Measurements from ENCODE around the gene PPY. TPM values are rescaled to one million over a fixed set of nuclear protein-coding genes. Genes with fewer than 3 reads are reported as not detected.
A peak's percentile ranks its signal among the peaks of the same experiment; 100 is the strongest.

The PPY gene
- total and polyA plus RNA-seq, 2 donors (not counting 1 experiment from before 2014, with no cell fraction given): not detected

DNA sequence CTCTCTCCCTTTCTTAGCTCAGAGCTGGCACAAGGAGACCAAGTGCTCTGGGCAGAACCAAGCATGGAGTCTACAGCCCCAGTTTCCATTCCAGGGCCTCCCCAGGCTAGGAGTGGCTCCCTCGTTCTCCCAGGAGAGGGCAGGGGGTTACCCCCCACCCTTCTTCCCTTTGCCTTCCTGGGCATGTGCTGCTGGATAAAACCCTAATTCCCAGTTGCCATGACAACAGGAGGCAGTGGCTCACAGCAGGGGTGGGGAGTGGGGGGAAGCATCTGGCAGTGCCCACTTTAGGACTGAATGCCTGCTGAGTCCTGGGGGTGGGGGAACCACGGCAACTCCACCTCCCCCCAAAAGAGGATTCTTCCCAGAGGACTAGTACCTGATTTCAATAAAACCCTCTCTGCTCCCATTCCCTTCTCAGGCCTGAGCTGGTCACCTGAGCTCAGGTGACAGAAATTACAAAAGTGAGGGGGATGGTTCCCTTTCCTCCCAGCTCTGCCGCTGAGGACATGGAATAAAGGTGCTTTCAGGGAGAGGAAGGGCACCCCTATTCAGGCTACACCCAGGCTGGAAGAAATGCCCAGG is 36.8 kb downstream of the PPY start:
- Histone ChIP-seq H3K9ac (ENCODE audit: low read length) (no peak overlapping the region), H3K27me3 (replicated peaks in 1 of 4; ENCODE audit: control extremely low read depth in 1 of 4, control insufficient read depth in 3 of 4, insufficient read depth in 4 of 4, low read length in 3 of 4) (peaks cover 0 to 81% (median 39%) of the 10 kb centered on the region in 4 experiments), H2AFZ (ENCODE audit: insufficient read depth, low read depth, low read length, poor library complexity, severe bottlenecking) (no peak overlapping the region), H3K36me3 (replicated peaks in 1 of 2; ENCODE audit: control extremely low read depth in 1 of 2, control insufficient read depth in 1 of 2, extremely low read depth in 1 of 2, insufficient read depth in 2 of 2, low read length in 1 of 2) (no peaks in the 10 kb centered on the region), H4K20me1 (ENCODE audit: control insufficient read depth, insufficient read depth, low read length, poor library complexity, severe bottlenecking) (no peaks in the 10 kb centered on the region), H3K4me2 (replicated peaks; ENCODE audit: low read depth, low read length, poor library complexity, severe bottlenecking) (peak overlapping the region; percentile 98), H3K9me3 (ENCODE audit: control extremely low read depth in 1 of 3, control insufficient read depth in 2 of 3, insufficient read depth in 1 of 3, low read length in 2 of 3) (peaks cover 0 to 24% (median 0%) of the 10 kb centered on the region in 3 donors), H3K4me1 (ENCODE audit: control insufficient read depth in 2 of 2, insufficient read depth in 2 of 2, low read length in 2 of 2) (peaks cover 33 to 38% of the 10 kb centered on the region in 2 donors), H3K27ac (ENCODE audit: low read length in 2 of 2) (no peak overlapping the region), H3K4me3 (ENCODE audit: control extremely low read depth in 1 of 5, extremely low read depth in 1 of 5, insufficient read depth in 1 of 5, low read depth in 2 of 5, low read length in 4 of 5) (no peak overlapping the region), H3K79me2 (ENCODE audit: control insufficient read depth, insufficient read depth, low read length) (no peaks in the 10 kb centered on the region)
- intact Hi-C loops (cut with micrococcal nuclease): no loop called here
- Mint-ChIP-seq H3K4me1 (peaks cover 32% of the 10 kb centered on the region), H3K27ac (no peak overlapping the region), H3K4me3 (peak overlapping the region; percentile 29), H3K9me3 (ENCODE audit: insufficient read depth) (no peaks in the 10 kb centered on the region), H3K27me3 (peaks cover 64% of the 10 kb centered on the region)
- DNase-seq: no peak
- no CpG with 5 or more reads among the region's 3 CpGs for WGBS (ENCODE audit: insufficient coverage)
- no peak for TF ChIP-seq EZH2 (IDR thresholded peaks at IDR 0.05; ENCODE audit: borderline replicate concordance, insufficient read depth, low read depth, low read length, poor library complexity, severe bottlenecking)
- TF ChIP-seq, protein P1, sequence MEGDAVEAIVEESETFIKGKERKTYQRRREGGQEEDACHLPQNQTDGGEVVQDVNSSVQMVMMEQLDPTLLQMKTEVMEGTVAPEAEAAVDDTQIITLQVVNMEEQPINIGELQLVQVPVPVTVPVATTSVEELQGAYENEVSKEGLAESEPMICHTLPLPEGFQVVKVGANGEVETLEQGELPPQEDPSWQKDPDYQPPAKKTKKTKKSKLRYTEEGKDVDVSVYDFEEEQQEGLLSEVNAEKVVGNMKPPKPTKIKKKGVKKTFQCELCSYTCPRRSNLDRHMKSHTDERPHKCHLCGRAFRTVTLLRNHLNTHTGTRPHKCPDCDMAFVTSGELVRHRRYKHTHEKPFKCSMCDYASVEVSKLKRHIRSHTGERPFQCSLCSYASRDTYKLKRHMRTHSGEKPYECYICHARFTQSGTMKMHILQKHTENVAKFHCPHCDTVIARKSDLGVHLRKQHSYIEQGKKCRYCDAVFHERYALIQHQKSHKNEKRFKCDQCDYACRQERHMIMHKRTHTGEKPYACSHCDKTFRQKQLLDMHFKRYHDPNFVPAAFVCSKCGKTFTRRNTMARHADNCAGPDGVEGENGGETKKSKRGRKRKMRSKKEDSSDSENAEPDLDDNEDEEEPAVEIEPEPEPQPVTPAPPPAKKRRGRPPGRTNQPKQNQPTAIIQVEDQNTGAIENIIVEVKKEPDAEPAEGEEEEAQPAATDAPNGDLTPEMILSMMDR (IDR thresholded peaks at IDR 0.05): no peak
- ChIA-PET POLR2A (no interaction called here), CTCF (no interaction called here)
- no peak for ATAC-seq (ENCODE audit: low read depth)

GRCh38 chr17:43901861-43902589 is 40.3 kb downstream of the PPY start:
- no peak overlapping the region for H3K9ac ChIP-seq (ENCODE audit: low read length)

More at GRCh38 chr17:43901861-43902589, 40.3 kb downstream of the PPY start:
- peaks cover 27 to 33% of the 10 kb centered on the region in 2 donors for H3K4me1 ChIP-seq (ENCODE audit: control insufficient read depth in 2 of 2, insufficient read depth in 2 of 2, low read length in 2 of 2)
- ATAC-seq (ENCODE audit: low read depth) (no peak), DNase-seq (no peak)
- ChIA-PET CTCF (interaction anchor here (0.9 to 1.7 kb wide), 2 partner anchors 9 to 24 kb away, joined by 3 read pairs; no protein-coding TSS in a partner anchor), POLR2A (no interaction called here)
- H3K4me2 ChIP-seq (replicated peaks; ENCODE audit: low read depth, low read length, poor library complexity, severe bottlenecking): no peak overlapping the region
- intact Hi-C loops (cut with micrococcal nuclease): no loop called here
- TF ChIP-seq, protein P1 (IDR thresholded peaks at IDR 0.05): no peak
- TF ChIP-seq EZH2 (IDR thresholded peaks at IDR 0.05; ENCODE audit: borderline replicate concordance, insufficient read depth, low read depth, low read length, poor library complexity, severe bottlenecking): no peak
- Mint-ChIP-seq H3K9me3 (ENCODE audit: insufficient read depth) (no peaks in the 10 kb centered on the region), H3K4me3 (no peak overlapping the region), H3K4me1 (peaks cover 24% of the 10 kb centered on the region), H3K27ac (no peak overlapping the region), H3K27me3 (peaks cover 64% of the 10 kb centered on the region)
- peaks cover 0 to 12% (median 0%) of the 10 kb centered on the region in 3 donors for H3K9me3 ChIP-seq (ENCODE audit: control extremely low read depth in 1 of 3, control insufficient read depth in 2 of 3, insufficient read depth in 1 of 3, low read length in 2 of 3)
- H3K79me2 ChIP-seq (ENCODE audit: control insufficient read depth, insufficient read depth, low read length): no peaks in the 10 kb centered on the region
- H3K27me3 ChIP-seq (replicated peaks in 1 of 4; ENCODE audit: control extremely low read depth in 1 of 4, control insufficient read depth in 3 of 4, insufficient read depth in 4 of 4, low read length in 3 of 4): peaks cover 0 to 81% (median 27%) of the 10 kb centered on the region in 4 experiments
- H4K20me1 ChIP-seq (ENCODE audit: control insufficient read depth, insufficient read depth, low read length, poor library complexity, severe bottlenecking): no peaks in the 10 kb centered on the region
- no peaks in the 10 kb centered on the region for H3K36me3 ChIP-seq (replicated peaks in 1 of 2; ENCODE audit: control extremely low read depth in 1 of 2, control insufficient read depth in 1 of 2, extremely low read depth in 1 of 2, insufficient read depth in 2 of 2, low read length in 1 of 2)
- WGBS (ENCODE audit: insufficient coverage): 51% methylated on average over 4 of the region's 7 CpGs
- H2AFZ ChIP-seq (ENCODE audit: insufficient read depth, low read depth, low read length, poor library complexity, severe bottlenecking): no peak overlapping the region
- no peak overlapping the region for H3K4me3 ChIP-seq (ENCODE audit: control extremely low read depth in 1 of 5, extremely low read depth in 1 of 5, insufficient read depth in 1 of 5, low read depth in 2 of 5, low read length in 4 of 5)
- no peak overlapping the region for H3K27ac ChIP-seq (ENCODE audit: low read length in 2 of 2)

Measured in B cell (primary cell).